WTC11 (cell line): ENCODE measurements around the gene F2RL3. TPM values are rescaled to one million over a fixed set of nuclear protein-coding genes. Genes with fewer than 3 reads are reported as not detected.

Experiments used
- ATAC-seq: fragments of 200-7000 bp; cut with Tn5 transposase; 2 replicates; pipeline ENCODE4 v1.10.0; 2021; ENCODE audit warnings: mild to moderate bottlenecking, moderate library complexity
- CTCF ChIA-PET: fragments of 300-600 bp; sonication (Branson Sonifier 250); formaldehyde crosslinking; loops from one replicate; lab custom pipeline; 2021; ENCODE audit warnings: antibody characterized with exemption; lab: Charles Lee
- POLR2A ChIA-PET: fragments of 350-600 bp; sonication (Branson Sonifier 250); formaldehyde crosslinking; loops from one replicate; lab custom pipeline; 2021; ENCODE audit warnings: antibody characterized with exemption; lab: Charles Lee
- DNase-seq: peaks from one replicate; pipeline ENCODE4 v3.0.0; 2021; ENCODE audit warnings: low spot score
- H3K27ac Mint-ChIP-seq: 2 replicates; pipeline ENCODE4 v1.8.0; 2021; ENCODE audit warnings: mixed read lengths
- H3K27me3 Mint-ChIP-seq: 2 replicates; pipeline ENCODE4 v1.8.0; 2021; ENCODE audit warnings: low read depth, mild to moderate bottlenecking, moderate library complexity, mixed read lengths
- H3K36me3 Mint-ChIP-seq: 2 replicates; pipeline ENCODE4 v1.8.0; 2021; ENCODE audit warnings: mixed read lengths
- H3K4me1 Mint-ChIP-seq: 2 replicates; pipeline ENCODE4 v1.8.0; 2022; ENCODE audit warnings: mixed read lengths
- H3K4me3 Mint-ChIP-seq: 2 replicates; pipeline ENCODE4 v1.8.0; 2021; ENCODE audit warnings: mild to moderate bottlenecking, moderate library complexity, mixed read lengths
- H3K9me3 Mint-ChIP-seq: 2 replicates; pipeline ENCODE4 v1.8.0; 2021; ENCODE audit warnings: mixed read lengths
- CREM ChIP-seq: sonication (generic); formaldehyde crosslinking; IDR thresholded peaks from 2 replicates; pipeline ENCODE4 v1.8.1; 2022; ENCODE audit warnings: mild to moderate bottlenecking, missing genetic modification reagents, moderate library complexity
- ELF4 ChIP-seq: sonication (generic); formaldehyde crosslinking; IDR thresholded peaks from 2 replicates; pipeline ENCODE4 v1.8.1; 2022; ENCODE audit warnings: low read depth, mild to moderate bottlenecking, moderate library complexity, missing genetic modification reagents
- FOXJ3 ChIP-seq: sonication (generic); formaldehyde crosslinking; IDR thresholded peaks from 2 replicates; pipeline ENCODE4 v1.9.0; 2021; ENCODE audit warnings: missing genetic modification reagents, mild to moderate bottlenecking, borderline replicate concordance
- FOXP1 ChIP-seq: sonication (generic); formaldehyde crosslinking; IDR thresholded peaks from 2 replicates; pipeline ENCODE4 v1.8.0; 2022; ENCODE audit warnings: missing genetic modification reagents, mild to moderate bottlenecking, moderate library complexity, borderline replicate concordance
- GABPB1 ChIP-seq: sonication (generic); formaldehyde crosslinking; IDR thresholded peaks from 2 replicates; pipeline ENCODE4 v1.8.1; 2023; ENCODE audit warnings: mild to moderate bottlenecking, missing genetic modification reagents
- JAZF1 ChIP-seq: fragments of 250-450 bp; sonication (Bioruptor Pico); IDR thresholded peaks from 2 replicates; pipeline ENCODE4 v1.9.0; 2021; ENCODE audit warnings: moderate library complexity, mild to moderate bottlenecking, inconsistent platforms
- JUN ChIP-seq: sonication (generic); formaldehyde crosslinking; IDR thresholded peaks from 2 replicates; pipeline ENCODE4 v1.8.0; 2023; ENCODE audit warnings: mild to moderate bottlenecking, missing genetic modification reagents
- KAT7 ChIP-seq: sonication (generic); formaldehyde crosslinking; IDR thresholded peaks from 2 replicates; pipeline ENCODE4 v1.8.1; 2023; ENCODE audit warnings: missing genetic modification reagents, mild to moderate bottlenecking, borderline replicate concordance
- MXD4 ChIP-seq: fragments of 250-450 bp; sonication (Bioruptor Pico); IDR thresholded peaks from 2 replicates; pipeline ENCODE4 v1.8.0; 2021; ENCODE audit warnings: mild to moderate bottlenecking, moderate library complexity, borderline replicate concordance
- MYBL2 ChIP-seq: sonication (generic); formaldehyde crosslinking; IDR thresholded peaks from 2 replicates; pipeline ENCODE4 v1.8.1; 2023; ENCODE audit warnings: mild to moderate bottlenecking, moderate library complexity, missing genetic modification reagents
- NR1H2 ChIP-seq: sonication (generic); formaldehyde crosslinking; IDR thresholded peaks from 2 replicates; pipeline ENCODE4 v1.9.0; 2021; ENCODE audit warnings: mild to moderate bottlenecking, moderate library complexity, missing genetic modification reagents
- RORB ChIP-seq: fragments of 250-450 bp; sonication (Bioruptor Pico); IDR thresholded peaks from 2 replicates; pipeline ENCODE4 v1.9.0; 2021; ENCODE audit warnings: mild to moderate bottlenecking
- USF1 ChIP-seq: sonication (generic); formaldehyde crosslinking; IDR thresholded peaks from 2 replicates; pipeline ENCODE4 v1.8.0; 2022; ENCODE audit warnings: mild to moderate bottlenecking, missing genetic modification reagents
- USF2 ChIP-seq: sonication (generic); formaldehyde crosslinking; IDR thresholded peaks from 2 replicates; pipeline ENCODE4 v1.8.1; 2023; ENCODE audit warnings: mild to moderate bottlenecking, missing genetic modification reagents, moderate library complexity
- ZNF121 ChIP-seq: sonication (generic); formaldehyde crosslinking; IDR thresholded peaks from 2 replicates; pipeline ENCODE4 v1.8.0; 2023; ENCODE audit warnings: missing genetic modification reagents
- ZNF138 ChIP-seq: sonication (generic); formaldehyde crosslinking; conservative IDR thresholded peaks from 2 replicates; pipeline ENCODE4 v1.8.1; 2022; ENCODE audit warnings: mild to moderate bottlenecking, moderate library complexity, missing genetic modification reagents
- ZNF532 ChIP-seq: fragments of 250-450 bp; sonication (Bioruptor Pico); IDR thresholded peaks from 2 replicates; pipeline ENCODE4 v1.9.0; 2021; ENCODE audit warnings: mild to moderate bottlenecking, borderline replicate concordance
- ZNF671 ChIP-seq: fragments of 250-450 bp; sonication (Bioruptor Pico); IDR thresholded peaks from 2 replicates; pipeline ENCODE4 v1.8.0; 2021; ENCODE audit warnings: mild to moderate bottlenecking
- total RNA-seq: library from RNA; stranded (reverse); gene quantifications from 3 replicates; pipeline ENCODE4 v1.2.3, GENCODE V29; 2021
- TF ChIP-seq, protein P1 (sequence below): fragments of 250-450 bp; sonication (Bioruptor Pico); IDR thresholded peaks from 2 replicates; pipeline ENCODE4 v1.9.0; 2021; ENCODE audit warnings: moderate library complexity, mild to moderate bottlenecking, inconsistent platforms, borderline replicate concordance
- TF ChIP-seq, protein P2 (sequence below): sonication (generic); formaldehyde crosslinking; IDR thresholded peaks from 2 replicates; pipeline ENCODE4 v1.8.1; 2022; ENCODE audit warnings: low read depth, mild to moderate bottlenecking, moderate library complexity, missing genetic modification reagents, borderline replicate concordance
- TF ChIP-seq, protein P3 (sequence below): sonication (generic); formaldehyde crosslinking; IDR thresholded peaks from 2 replicates; pipeline ENCODE4 v1.8.0; 2022; ENCODE audit warnings: mild to moderate bottlenecking, missing genetic modification reagents
- TF ChIP-seq, protein P4 (sequence below): fragments of 250-450 bp; sonication (Bioruptor Pico); IDR thresholded peaks from 2 replicates; pipeline ENCODE4 v2.1.2; 2022; ENCODE audit warnings: mild to moderate bottlenecking, moderate library complexity

Gene F2RL3
- total RNA-seq, 1 experiment from 2014 or later, result 0.11 TPM

DNA sequence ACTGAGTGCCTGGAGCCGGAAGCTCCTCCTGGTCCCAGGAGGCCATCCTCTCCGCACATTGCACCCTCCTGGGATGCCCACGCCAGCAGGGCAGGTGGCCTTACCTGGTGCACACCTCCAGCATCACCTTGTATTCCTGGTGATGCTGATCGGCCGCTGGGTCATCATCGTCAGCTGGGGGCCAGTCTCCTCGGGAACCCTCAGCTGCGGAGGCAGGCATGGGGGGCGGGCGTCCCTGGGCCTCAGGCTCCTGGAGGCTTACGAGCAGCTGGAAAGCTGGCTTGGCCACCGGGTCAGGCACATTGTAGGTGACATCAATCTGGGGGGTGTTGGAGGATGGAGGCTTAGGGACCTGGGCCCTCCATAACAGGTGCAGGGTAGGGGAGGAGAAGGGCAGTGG lies 13.7 kb downstream of the F2RL3 start:
- H3K27me3 Mint-ChIP-seq, result peaks cover 25% of the 10 kb centered on the region
- peaks cover 6% of the 10 kb centered on the region for H3K9me3 Mint-ChIP-seq
- H3K4me1 Mint-ChIP-seq, result no peaks in the 10 kb centered on the region
- no peak overlapping the region for H3K4me3 Mint-ChIP-seq
- ATAC-seq, result no peak
- POLR2A ChIA-PET, result no interaction called here
- H3K27ac Mint-ChIP-seq, result no peak overlapping the region
- DNase-seq, result no peak
- CTCF ChIA-PET, result no interaction called here
- H3K36me3 Mint-ChIP-seq, result no peaks in the 10 kb centered on the region
- TF ChIP-seq GABPB1 (CRISPR knock-in tag) (no peak), MXD4 (CRISPR knock-in tag) (no peak), FOXP1 (no peak), ZNF532 (CRISPR knock-in tag) (no peak), CREM (no peak), NR1H2 (CRISPR knock-in tag) (no peak), ZNF671 (CRISPR knock-in tag) (no peak)
- TF ChIP-seq, protein P1, sequence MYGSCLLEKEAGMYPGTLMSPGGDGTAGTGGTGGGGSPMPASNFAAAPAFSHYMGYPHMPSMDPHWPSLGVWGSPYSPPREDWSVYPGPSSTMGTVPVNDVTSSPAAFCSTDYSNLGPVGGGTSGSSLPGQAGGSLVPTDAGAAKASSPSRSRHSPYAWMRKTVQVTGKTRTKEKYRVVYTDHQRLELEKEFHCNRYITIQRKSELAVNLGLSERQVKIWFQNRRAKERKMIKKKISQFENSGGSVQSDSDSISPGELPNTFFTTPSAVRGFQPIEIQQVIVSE (CRISPR knock-in tag), result no peak
- TF ChIP-seq, protein P2, sequence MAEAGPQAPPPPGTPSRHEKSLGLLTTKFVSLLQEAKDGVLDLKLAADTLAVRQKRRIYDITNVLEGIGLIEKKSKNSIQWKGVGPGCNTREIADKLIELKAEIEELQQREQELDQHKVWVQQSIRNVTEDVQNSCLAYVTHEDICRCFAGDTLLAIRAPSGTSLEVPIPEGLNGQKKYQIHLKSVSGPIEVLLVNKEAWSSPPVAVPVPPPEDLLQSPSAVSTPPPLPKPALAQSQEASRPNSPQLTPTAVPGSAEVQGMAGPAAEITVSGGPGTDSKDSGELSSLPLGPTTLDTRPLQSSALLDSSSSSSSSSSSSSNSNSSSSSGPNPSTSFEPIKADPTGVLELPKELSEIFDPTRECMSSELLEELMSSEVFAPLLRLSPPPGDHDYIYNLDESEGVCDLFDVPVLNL (CRISPR knock-in tag), result no peak
- TF ChIP-seq, protein P3, sequence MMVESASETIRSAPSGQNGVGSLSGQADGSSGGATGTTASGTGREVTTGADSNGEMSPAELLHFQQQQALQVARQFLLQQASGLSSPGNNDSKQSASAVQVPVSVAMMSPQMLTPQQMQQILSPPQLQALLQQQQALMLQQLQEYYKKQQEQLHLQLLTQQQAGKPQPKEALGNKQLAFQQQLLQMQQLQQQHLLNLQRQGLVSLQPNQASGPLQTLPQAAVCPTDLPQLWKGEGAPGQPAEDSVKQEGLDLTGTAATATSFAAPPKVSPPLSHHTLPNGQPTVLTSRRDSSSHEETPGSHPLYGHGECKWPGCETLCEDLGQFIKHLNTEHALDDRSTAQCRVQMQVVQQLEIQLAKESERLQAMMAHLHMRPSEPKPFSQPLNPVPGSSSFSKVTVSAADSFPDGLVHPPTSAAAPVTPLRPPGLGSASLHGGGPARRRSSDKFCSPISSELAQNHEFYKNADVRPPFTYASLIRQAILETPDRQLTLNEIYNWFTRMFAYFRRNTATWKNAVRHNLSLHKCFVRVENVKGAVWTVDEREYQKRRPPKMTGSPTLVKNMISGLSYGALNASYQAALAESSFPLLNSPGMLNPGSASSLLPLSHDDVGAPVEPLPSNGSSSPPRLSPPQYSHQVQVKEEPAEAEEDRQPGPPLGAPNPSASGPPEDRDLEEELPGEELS (CRISPR knock-in tag), result no peak

- Mint-ChIP-seq H3K27ac (no peak overlapping the region), H3K9me3 (peaks cover 6% of the 10 kb centered on the region), H3K36me3 (no peaks in the 10 kb centered on the region), H3K27me3 (peaks cover 20% of the 10 kb centered on the region), H3K4me3 (no peak overlapping the region), H3K4me1 (no peaks in the 10 kb centered on the region)
- POLR2A ChIA-PET, result no interaction called here
- no peak for ATAC-seq
- DNase-seq, result no peak
- CTCF ChIA-PET, result no interaction called here
- TF ChIP-seq ZNF671 (CRISPR knock-in tag), result no peak
- TF ChIP-seq JAZF1 (CRISPR knock-in tag), result no peak
- TF ChIP-seq USF2 (CRISPR knock-in tag), result no peak
- TF ChIP-seq FOXJ3 (CRISPR knock-in tag), result no peak
- no peak for TF ChIP-seq ELF4 (CRISPR knock-in tag)
- TF ChIP-seq MYBL2 (CRISPR knock-in tag), result no peak
- no peak for TF ChIP-seq JUN (CRISPR knock-in tag)
- TF ChIP-seq, protein P3 (CRISPR knock-in tag), result no peak
- TF ChIP-seq ZNF138 (CRISPR knock-in tag), result no peak
- no peak for TF ChIP-seq USF1
- no peak for TF ChIP-seq ZNF121 (CRISPR knock-in tag)
- TF ChIP-seq RORB (CRISPR knock-in tag), result no peak
- no peak for TF ChIP-seq KAT7 (CRISPR knock-in tag)
- TF ChIP-seq, protein P4, sequence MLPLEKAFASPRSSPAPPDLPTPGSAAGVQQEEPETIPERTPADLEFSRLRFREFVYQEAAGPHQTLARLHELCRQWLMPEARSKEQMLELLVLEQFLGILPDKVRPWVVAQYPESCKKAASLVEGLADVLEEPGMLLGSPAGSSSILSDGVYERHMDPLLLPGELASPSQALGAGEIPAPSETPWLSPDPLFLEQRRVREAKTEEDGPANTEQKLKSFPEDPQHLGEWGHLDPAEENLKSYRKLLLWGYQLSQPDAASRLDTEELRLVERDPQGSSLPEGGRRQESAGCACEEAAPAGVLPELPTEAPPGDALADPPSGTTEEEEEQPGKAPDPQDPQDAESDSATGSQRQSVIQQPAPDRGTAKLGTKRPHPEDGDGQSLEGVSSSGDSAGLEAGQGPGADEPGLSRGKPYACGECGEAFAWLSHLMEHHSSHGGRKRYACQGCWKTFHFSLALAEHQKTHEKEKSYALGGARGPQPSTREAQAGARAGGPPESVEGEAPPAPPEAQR (CRISPR knock-in tag), result no peak
These were observed 14.5 kb downstream of the F2RL3 start for GRCh38 chr19:16903347-16903746.
